HG02840 (cell line): ENCODE data around the gene FHL1.

Experiments used
- ATAC-seq: cut with Tn5 transposase; IDR thresholded peaks from one replicate; pipeline ENCODE4 v1.9.1; 2021; ENCODE audit warnings: mild to moderate bottlenecking, moderate library complexity, moderate number of reproducible peaks; ENCODE audit not compliant: unreplicated experiment, low FRiP score

FHL1 gene

GRCh38 chrX:136183917-136184316 is 36.6 kb downstream of the FHL1 start:
- ATAC-seq, result no peak

- ATAC-seq, result no peak
These were observed 38.2 kb downstream of the FHL1 start for GRCh38 chrX:136185401-136186022.

- ATAC-seq, result no peak
These were observed 38.7 kb downstream of the FHL1 start for GRCh38 chrX:136186023-136186413.

GRCh38 chrX:136189222-136189621 is 41.9 kb downstream of the FHL1 start:
- ATAC-seq, result no peak

GRCh38 chrX:136190038-136190713 is 42.8 kb downstream of the FHL1 start:
- no peak for ATAC-seq

DNA sequence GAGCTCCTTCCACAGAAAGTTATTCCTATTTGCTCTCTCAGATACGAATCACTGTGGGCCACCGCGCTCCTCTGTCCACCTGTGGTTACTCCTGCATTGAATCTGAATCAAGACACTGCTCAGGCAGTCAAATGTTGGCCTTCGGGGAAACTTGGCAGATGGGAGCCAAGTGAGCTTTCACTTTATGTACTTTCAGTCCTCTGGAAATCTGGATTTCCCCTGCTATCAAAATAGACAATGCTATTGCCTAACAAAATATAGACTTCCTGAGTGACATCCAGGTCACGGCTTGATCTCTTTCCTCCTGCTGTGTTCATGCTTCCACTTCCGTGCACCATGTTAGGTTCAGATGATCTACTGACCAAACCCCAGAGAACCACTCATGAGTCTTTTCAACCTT is 43.8 kb downstream of the FHL1 start:
- ATAC-seq, result no peak

DNA sequence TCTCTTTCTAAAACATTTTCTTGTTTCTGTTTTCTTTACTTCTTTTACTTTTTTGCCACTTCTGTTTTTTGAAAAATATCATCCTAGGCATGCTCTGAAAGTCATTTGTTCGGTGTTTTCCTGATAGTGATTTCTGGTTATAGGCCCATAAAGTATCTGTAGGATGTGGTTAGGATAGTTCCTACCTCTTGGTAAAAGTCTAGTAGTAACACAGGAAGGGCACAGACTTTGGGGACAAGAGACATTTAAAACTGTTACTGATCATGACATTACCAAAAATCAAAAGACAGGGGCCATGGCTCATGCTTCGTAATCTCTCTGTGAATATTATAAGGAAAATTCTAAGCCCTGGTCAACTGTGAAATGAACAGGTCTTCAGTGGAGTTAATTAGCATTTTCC is 44.8 kb downstream of the FHL1 start:
- ATAC-seq, result no peak

DNA sequence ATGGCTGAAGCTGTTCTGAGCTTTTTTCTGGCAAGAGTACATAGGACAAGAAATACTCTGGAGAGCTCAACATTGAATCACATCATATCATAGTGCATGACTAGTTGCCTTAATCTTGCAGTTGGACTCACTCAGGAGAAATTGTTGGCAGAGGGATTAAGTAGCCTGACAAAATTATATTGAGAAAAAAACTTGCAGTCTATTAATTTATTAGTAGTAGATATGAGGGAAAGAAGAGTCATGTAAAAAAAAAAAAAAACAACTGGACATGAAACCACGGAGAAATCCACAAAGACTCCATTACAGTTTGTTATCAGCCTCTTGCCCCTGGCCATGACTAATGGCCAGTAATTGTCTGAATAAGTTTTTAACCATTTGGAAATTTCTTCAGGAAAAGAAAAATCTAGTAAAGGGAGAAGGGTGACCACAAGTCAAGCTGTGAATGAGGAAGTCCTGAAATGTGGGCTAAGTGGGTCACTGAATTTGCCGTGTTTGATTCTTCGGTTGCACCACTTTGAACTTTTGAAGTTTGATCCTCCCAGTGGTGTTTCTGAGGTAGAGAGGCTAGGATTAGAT is 45.6 kb downstream of the FHL1 start:
- no peak for ATAC-seq

DNA sequence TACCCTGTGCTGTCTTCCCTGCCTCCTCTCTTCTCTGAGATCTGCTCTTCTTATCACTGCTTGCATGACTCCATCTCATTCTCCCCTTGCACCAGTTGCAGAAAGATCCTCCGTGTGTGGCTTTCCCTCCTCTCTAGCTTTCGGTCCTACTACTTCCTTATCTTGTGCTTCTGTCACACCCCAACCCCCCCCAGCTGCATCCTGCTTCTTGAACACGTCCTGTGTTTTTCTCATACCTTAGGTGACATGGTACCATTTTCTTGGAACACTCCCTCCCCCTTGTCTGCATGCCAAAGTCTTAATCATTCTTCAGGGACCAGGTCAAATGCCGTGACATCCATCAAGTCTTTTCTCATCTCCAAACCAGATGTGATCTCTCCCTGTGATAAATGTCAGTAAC is 46.4 kb downstream of the FHL1 start:
- no peak for ATAC-seq

DNA sequence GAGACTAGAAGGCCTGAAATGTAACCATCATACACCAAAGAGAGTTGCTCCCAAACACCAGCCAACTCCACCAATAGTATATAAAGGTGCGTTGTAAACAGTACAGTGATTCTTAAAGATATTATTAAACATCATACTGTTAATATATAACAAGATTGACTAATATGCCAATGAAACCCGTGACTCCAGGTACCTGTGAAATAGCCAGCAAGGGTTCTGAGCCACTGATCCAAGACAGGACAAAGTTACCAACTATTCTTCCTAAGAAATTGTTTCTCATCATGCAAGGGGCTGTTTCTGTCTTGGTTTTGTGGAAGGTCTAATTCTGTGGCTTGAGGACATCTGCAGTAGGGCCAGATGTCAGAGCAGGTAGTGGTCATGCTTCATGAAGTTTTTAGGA is 47.2 kb downstream of the FHL1 start:
- no peak for ATAC-seq

- ATAC-seq, result no peak
These were observed 47.9 kb downstream of the FHL1 start for GRCh38 chrX:136195247-136195646.

DNA sequence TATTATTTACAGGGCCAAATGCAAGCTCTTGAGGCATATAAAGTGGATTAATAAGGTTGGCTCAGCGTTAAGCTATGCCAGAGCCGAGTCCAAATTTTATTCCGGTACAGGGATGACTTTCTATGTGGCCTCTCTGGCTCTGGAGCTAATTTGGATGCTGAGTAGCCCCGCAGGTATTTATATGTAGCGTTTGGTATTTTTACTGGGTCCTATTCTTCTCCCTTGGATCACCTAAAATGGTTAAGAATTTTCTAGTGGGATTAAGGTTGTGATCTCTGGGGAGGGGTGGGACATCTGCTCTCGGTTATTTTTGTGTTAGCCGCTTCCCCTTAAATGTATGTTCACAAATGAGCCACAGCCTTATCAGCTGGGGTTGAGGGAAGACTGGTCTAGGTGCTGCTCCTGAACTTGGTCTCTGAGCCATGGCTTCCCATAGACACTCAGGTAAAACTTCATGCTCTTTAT is 49.4 kb downstream of the FHL1 start:
- no peak for ATAC-seq

GRCh38 chrX:136198010-136198409 is 50.7 kb downstream of the FHL1 start:
- no peak for ATAC-seq

GRCh38 chrX:136198678-136199243 is 51.4 kb downstream of the FHL1 start:
- ATAC-seq, result no peak

GRCh38 chrX:136199365-136199764 is 52.0 kb downstream of the FHL1 start:
- ATAC-seq, result no peak

DNA sequence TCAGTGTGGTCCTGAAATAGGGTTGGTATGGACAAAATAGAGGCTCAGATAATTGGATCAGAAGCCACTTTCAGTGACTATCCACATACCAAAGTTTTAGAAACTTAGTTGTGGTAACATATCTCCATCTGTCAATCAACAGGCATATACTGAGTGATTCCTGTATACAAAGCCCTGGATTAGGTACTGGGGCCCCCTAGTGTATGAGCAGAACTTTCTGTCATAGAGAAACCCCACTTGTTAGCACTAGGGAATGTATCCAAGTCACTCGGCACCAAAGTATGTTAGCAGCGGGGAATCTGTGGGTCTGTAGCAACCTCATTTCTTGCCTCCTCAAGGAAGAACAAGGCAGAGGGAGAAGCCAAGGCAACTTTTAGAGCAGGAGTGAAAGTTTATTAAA is 53.1 kb downstream of the FHL1 start:
- ATAC-seq, result no peak

GRCh38 chrX:136201601-136202000 is 54.3 kb downstream of the FHL1 start:
- ATAC-seq, result no peak

DNA sequence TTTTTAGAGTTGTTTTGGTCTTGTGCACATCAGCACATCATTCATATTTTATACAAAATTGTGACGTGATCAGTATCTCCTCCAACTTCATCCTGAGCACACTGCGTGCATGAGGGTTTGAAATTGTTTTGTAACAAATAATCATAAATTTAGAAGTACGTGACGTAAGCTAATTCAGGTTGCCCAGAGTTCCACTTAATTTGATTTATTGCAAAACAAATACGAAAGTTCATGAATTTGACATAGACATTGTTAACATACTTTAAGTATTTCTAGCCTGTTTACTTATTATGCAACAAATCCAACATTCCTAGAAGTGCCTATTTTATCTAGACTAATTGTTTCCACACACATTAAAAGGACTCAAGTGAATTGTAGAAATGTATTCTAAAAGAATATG is 55.6 kb downstream of the FHL1 start:
- ATAC-seq, result no peak

DNA sequence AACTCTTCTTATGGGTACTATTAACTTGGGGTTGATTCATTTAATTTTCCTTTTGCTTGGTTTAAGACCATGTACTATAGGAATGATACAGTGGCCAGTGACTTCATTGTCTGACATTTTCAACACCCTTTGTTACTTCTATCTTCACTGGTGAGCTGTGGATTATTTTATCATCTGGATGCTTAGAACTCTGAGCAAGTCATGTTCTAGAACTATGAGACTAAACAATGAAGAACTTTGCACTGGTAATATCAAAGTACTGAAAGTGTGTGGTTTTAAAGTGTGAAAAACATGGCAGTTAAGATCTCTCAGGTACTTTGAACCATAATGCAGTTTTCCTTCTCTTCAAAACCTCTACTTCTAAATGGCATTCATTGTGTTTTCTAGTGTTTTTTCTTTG is 56.1 kb downstream of the FHL1 start:
- ATAC-seq, result no peak

DNA sequence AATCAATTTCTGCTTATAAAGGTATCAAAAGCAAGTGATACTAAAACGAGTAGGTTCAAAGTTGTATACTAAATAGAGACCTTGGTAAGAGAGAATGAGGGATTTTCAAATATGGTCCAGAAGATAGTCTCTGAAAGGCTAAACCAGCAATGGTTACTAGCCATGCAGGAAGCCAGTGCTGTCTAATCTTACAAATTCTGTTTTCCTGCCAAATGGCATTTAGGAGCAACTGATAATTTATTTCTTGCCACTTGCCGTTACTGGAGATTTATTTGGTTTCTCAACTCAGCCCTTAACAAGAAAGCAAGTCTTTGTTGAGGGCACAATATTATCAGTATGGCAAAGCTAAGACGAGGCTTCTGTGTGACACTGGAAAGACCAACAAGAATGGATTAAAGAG is 56.6 kb downstream of the FHL1 start:
- ATAC-seq, result no peak

DNA sequence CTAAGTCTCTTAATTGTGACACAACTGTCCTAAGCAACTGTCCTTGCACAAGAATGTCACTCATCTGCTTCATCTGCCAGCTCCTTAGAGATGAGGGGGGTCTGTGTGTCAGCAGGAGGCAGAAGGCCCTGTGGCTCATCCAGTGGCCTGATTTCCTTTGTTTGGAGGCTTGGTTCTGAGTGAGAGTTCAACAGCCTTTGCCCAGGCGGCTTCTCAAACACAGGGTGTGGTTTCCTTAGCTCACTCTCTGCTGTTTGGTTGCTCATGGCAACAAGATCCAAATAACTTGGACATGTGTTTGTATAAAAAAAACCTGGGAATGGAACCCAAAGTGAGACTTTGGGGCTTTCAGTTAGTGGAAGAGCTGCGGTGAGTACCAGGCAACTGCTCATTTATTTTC is 57.2 kb downstream of the FHL1 start:
- no peak for ATAC-seq

DNA sequence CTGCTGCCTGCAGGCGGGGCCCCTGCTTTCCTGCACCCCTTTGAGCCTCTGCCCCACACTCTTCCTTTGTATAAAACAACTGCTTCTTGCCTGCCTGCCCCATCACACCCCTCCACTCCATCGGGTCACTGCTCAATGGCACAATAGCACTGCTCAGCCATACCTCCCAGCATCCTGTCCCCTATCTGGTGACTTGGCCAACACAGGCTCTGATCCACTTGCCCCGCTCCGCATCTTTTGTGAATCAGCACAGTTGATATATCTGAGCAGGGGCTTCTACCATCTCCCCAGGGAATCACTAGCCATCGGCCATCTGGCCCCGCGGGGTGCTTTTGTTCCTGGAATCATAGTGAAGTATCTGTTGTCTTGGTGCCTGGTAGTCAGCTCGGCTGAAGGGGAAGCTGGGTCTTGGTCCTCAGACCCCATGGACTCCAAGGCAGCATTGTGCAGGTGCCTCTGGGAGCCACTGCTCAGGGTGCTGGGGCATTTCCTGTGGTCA is 58.6 kb downstream of the FHL1 start:
- ATAC-seq, result no peak
